ENCODE results near the gene TRIM75. TPM values are rescaled to one million over a fixed set of nuclear protein-coding genes. Genes with fewer than 3 reads are reported as not detected.

The TRIM75 gene
- total and polyA plus RNA-seq, 2 of the 13 experiments (the other 11 are each of a cell fraction or from before 2014, with no cell fraction given) = not detected

- no peak for DNase-seq (ENCODE audit: low spot score)
- Histone ChIP-seq H3K4me3 (replicated peaks in 1 of 3; ENCODE audit: insufficient read depth in 1 of 3, low read depth in 2 of 3, low read length in 3 of 3) (no peak overlapping the region), H3K79me2 (ENCODE audit: insufficient read depth, low read length) (no peaks in the 10 kb centered on the region), H3K27ac (ENCODE audit: extremely low read length, insufficient read depth, low read length) (no peak overlapping the region), H3K9me3 (ENCODE audit: low read length) (no peaks in the 10 kb centered on the region), H3K4me1 (ENCODE audit: insufficient read depth, low read length) (no peaks in the 10 kb centered on the region), H3K36me3 (replicated peaks in 1 of 2; ENCODE audit: control insufficient read depth in 1 of 2, insufficient read depth in 2 of 2, low read length in 2 of 2) (peaks cover 8 to 28% of the 10 kb centered on the region in 2 experiments; a peak in 4 of 5 replicates), H3K4me2 (ENCODE audit: low read depth, low read length) (no peak overlapping the region), H4K20me1 (ENCODE audit: insufficient read depth, low read length) (no peaks in the 10 kb centered on the region), H2AFZ (ENCODE audit: low read length) (no peak overlapping the region), H3K9ac (ENCODE audit: insufficient read depth, low read depth, low read length) (no peak overlapping the region), H3K27me3 (ENCODE audit: control insufficient read depth in 1 of 2, insufficient read depth in 2 of 2, low read length in 2 of 2) (no peaks in the 10 kb centered on the region)
- in situ Hi-C loops (cut with HindIII; ENCODE audit: extremely low pct_ligation_motif_present, low pct_unique_long_range_greater_than_20kb) (no loop called here), intact Hi-C loops (cut with micrococcal nuclease; ENCODE audit: unreplicated experiment) (no loop called here)
- ATAC-seq = no peak
- no peak for TF ChIP-seq GABPB1 (CRISPR knock-in tag; IDR thresholded peaks at IDR 0.05)
- TF ChIP-seq GRHL1 (CRISPR knock-in tag; conservative IDR thresholded peaks at IDR 0.05) = no peak
- 99% methylated on average over 2 of the region's 2 CpGs for WGBS (ENCODE audit: low lambda C conversion rate)
- CTCF ChIA-PET (ENCODE audit: low intra/inter-chr PET ratio, low total read pairs) = no interaction called here
- no TSS peak for BruUV-seq (replicated peaks)
- no peak for FAIRE-seq
- POLR2A ChIA-PET = no interaction called here
Measured at GRCh38 chr4:165085946-165086345, 32.3 kb downstream of the TRIM75 start.

GRCh38 chr4:165088366-165088765 is 34.7 kb downstream of the TRIM75 start:
- ChIA-PET POLR2A (no interaction called here), CTCF (ENCODE audit: low intra/inter-chr PET ratio, low total read pairs) (no interaction called here)
- Histone ChIP-seq H3K9ac (ENCODE audit: insufficient read depth, low read depth, low read length) (no peak overlapping the region), H3K4me3 (replicated peaks in 1 of 3; ENCODE audit: insufficient read depth in 1 of 3, low read depth in 2 of 3, low read length in 3 of 3) (no peak overlapping the region), H3K36me3 (replicated peaks in 1 of 2; ENCODE audit: control insufficient read depth in 1 of 2, insufficient read depth in 2 of 2, low read length in 2 of 2) (peaks cover 8 to 28% of the 10 kb centered on the region in 2 experiments; a peak in 4 of 5 replicates), H3K27me3 (ENCODE audit: control insufficient read depth in 1 of 2, insufficient read depth in 2 of 2, low read length in 2 of 2) (no peaks in the 10 kb centered on the region), H3K79me2 (ENCODE audit: insufficient read depth, low read length) (no peaks in the 10 kb centered on the region), H3K27ac (ENCODE audit: extremely low read length, insufficient read depth, low read length) (no peak overlapping the region), H4K20me1 (ENCODE audit: insufficient read depth, low read length) (no peaks in the 10 kb centered on the region), H3K4me2 (ENCODE audit: low read depth, low read length) (no peak overlapping the region), H2AFZ (ENCODE audit: low read length) (no peak overlapping the region), H3K9me3 (ENCODE audit: low read length) (no peaks in the 10 kb centered on the region), H3K4me1 (ENCODE audit: insufficient read depth, low read length) (no peaks in the 10 kb centered on the region)
- in situ Hi-C loops (cut with HindIII; ENCODE audit: extremely low pct_ligation_motif_present, low pct_unique_long_range_greater_than_20kb) (no loop called here), intact Hi-C loops (cut with micrococcal nuclease; ENCODE audit: unreplicated experiment) (no loop called here)
- ATAC-seq = no peak
- no peak for FAIRE-seq
- no TSS peak for BruUV-seq (replicated peaks)
- no peak for TF ChIP-seq TAF15 (IDR thresholded peaks at IDR 0.05; ENCODE audit: low read depth, low read length, poor library complexity, severe bottlenecking)
- TF ChIP-seq ZBTB26 (CRISPR knock-in tag; IDR thresholded peaks at IDR 0.05; ENCODE audit: borderline replicate concordance) = no peak
- no peak for TF ChIP-seq CREB3 (CRISPR knock-in tag; IDR thresholded peaks at IDR 0.05)
- no peak for TF ChIP-seq BRCA1 (CRISPR knock-in tag; IDR thresholded peaks at IDR 0.05)
- no peak for TF ChIP-seq CENPBD1 (CRISPR knock-in tag; IDR thresholded peaks at IDR 0.05; ENCODE audit: borderline replicate concordance, low read depth)
- no peak for TF ChIP-seq REPIN1 (CRISPR knock-in tag; IDR thresholded peaks at IDR 0.05; ENCODE audit: borderline replicate concordance, low read depth)
- TF ChIP-seq ATM (IDR thresholded peaks at IDR 0.05; ENCODE audit: borderline replicate concordance) = no peak
- no peak for TF ChIP-seq BCL3 (CRISPR knock-in tag; IDR thresholded peaks at IDR 0.05)
- WGBS (ENCODE audit: low lambda C conversion rate) = 81% methylated on average over 3 of the region's 3 CpGs
- DNase-seq (ENCODE audit: low spot score) = no peak
